Gastroesophageal sphincter (tissue), 4 donors: ENCODE data around the gene RAB5B. TPM values are rescaled to one million over a fixed set of nuclear protein-coding genes. Genes with fewer than 3 reads are reported as not detected.
"Not testable (repeated sequence)": the region's sequence is repeated elsewhere in the genome, so short reads cannot be mapped to it uniquely, and the experiment has no call there.

Experiments
- ATAC-seq: fragments of 150-250 bp; one replicate; pipeline ENCODE4 v1.9.1; 2016; ENCODE audit warnings: mild to moderate bottlenecking, moderate library complexity
- H3K27ac ChIP-seq, 4 donors: fragments of 200-600 bp; sonication (generic) in 3 of 4; 1 replicate in 3 of 4; 2 replicates in 1 of 4; pipeline ENCODE4 v1.5.1; 2016 to 2019
- H3K27me3 ChIP-seq: fragments of 200-600 bp; sonication (generic); one replicate; pipeline ENCODE4 v1.5.1; 2019
- H3K36me3 ChIP-seq, 2 donors: fragments of 200-600 bp; sonication (generic); one replicate each; pipeline ENCODE4 v1.5.1; 2019; ENCODE audit warnings: control low read depth in 1 of 2
- H3K4me1 ChIP-seq, 3 donors: fragments of 200-600 bp; sonication (generic); 1 replicate in 2 of 3; 2 replicates in 1 of 3; pipeline ENCODE4 v1.5.1; 2016 to 2019; ENCODE audit warnings: control low read depth in 2 of 3
- H3K4me3 ChIP-seq, 2 donors: fragments of 200-600 bp; sonication (generic); one replicate each; pipeline ENCODE4 v1.5.1; 2019; ENCODE audit warnings: mild to moderate bottlenecking in 1 of 2, moderate library complexity in 1 of 2
- H3K9me3 ChIP-seq, 3 donors: fragments of 200-600 bp; sonication (generic); one replicate each; pipeline ENCODE4 v1.5.1; 2017 to 2019; ENCODE audit warnings: control low read depth in 2 of 3
- EP300 ChIP-seq: sonication (generic); formaldehyde crosslinking; IDR thresholded peaks from one replicate; pipeline ENCODE4 v1.6.1; 2017; ENCODE audit warnings: antibody characterized with exemption, mild to moderate bottlenecking
- POLR2A ChIP-seq, 2 donors: fragments of 450-650 bp; IDR thresholded peaks; one replicate each; pipeline ENCODE4 v1.6.1; 2017; ENCODE audit warnings: antibody characterized with exemption in 2 of 2, mild to moderate bottlenecking in 2 of 2, moderate library complexity in 1 of 2
- POLR2AphosphoS5 ChIP-seq: sonication (generic); formaldehyde crosslinking; IDR thresholded peaks from one replicate; pipeline ENCODE4 v1.6.1; 2017; ENCODE audit warnings: antibody characterized with exemption
- WGBS, 2 donors: methylation state at CpG; one replicate each; pipeline ENCODE4 v1.1.5; 2018; ENCODE audit warnings: low coverage in 1 of 2; 5-methylcytosine and 5-hydroxymethylcytosine counted together
- total RNA-seq, 4 donors: library from RNA; depleted of rRNA; stranded (reverse); fragments of >200 nt; gene quantifications; one replicate each; pipeline ENCODE4 v1.1.0, GENCODE V29; 2016
- TF ChIP-seq, protein P1 (sequence below), 4 experiments: fragments of 200-600 bp in 2 of 4; fragments of 450-650 bp in 2 of 4; sonication (generic) in 1 of 4; IDR thresholded peaks; one replicate each; pipeline ENCODE4 v1.5.1; 2017 to 2019; ENCODE audit warnings: antibody characterized with exemption in 4 of 4, mild to moderate bottlenecking in 2 of 4, moderate library complexity in 2 of 4

RAB5B gene
- total RNA-seq, 4 donors from 2014 or later, result 113 to 169 (median 142) TPM

- Histone ChIP-seq H3K27ac (peak overlapping the region; percentile 97 to 99 (median 97)), H3K4me3 (peak overlapping the region; percentile 94 to 99), H3K36me3 (peaks cover 0 to 23% of the 10 kb centered on the region in 2 donors), H3K9me3 (no peaks in the 10 kb centered on the region), H3K4me1 (peaks cover 3 to 71% (median 18%) of the 10 kb centered on the region in 3 donors), H3K27me3 (no peaks in the 10 kb centered on the region)
- TF ChIP-seq EP300, result no peak
- no peak for TF ChIP-seq POLR2A (IDR thresholded peaks at IDR 0.05)
- no peak for TF ChIP-seq POLR2AphosphoS5
- TF ChIP-seq, protein P1, sequence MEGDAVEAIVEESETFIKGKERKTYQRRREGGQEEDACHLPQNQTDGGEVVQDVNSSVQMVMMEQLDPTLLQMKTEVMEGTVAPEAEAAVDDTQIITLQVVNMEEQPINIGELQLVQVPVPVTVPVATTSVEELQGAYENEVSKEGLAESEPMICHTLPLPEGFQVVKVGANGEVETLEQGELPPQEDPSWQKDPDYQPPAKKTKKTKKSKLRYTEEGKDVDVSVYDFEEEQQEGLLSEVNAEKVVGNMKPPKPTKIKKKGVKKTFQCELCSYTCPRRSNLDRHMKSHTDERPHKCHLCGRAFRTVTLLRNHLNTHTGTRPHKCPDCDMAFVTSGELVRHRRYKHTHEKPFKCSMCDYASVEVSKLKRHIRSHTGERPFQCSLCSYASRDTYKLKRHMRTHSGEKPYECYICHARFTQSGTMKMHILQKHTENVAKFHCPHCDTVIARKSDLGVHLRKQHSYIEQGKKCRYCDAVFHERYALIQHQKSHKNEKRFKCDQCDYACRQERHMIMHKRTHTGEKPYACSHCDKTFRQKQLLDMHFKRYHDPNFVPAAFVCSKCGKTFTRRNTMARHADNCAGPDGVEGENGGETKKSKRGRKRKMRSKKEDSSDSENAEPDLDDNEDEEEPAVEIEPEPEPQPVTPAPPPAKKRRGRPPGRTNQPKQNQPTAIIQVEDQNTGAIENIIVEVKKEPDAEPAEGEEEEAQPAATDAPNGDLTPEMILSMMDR (IDR thresholded peaks at IDR 0.05), result no peak
- ATAC-seq, result no peak
- WGBS, 2 donors, result 0% methylated on average over 4 to 6 of the region's 15 CpGs
Measured at GRCh38 chr12:55974308-55974730, 441 bp downstream of the RAB5B start.

- no peak overlapping the region for H3K27ac ChIP-seq
- H3K4me1 ChIP-seq, result peaks cover 0 to 54% (median 18%) of the 10 kb centered on the region in 3 donors
- peaks cover 0 to 25% of the 10 kb centered on the region in 2 donors for H3K36me3 ChIP-seq
- H3K9me3 ChIP-seq, result no peaks in the 10 kb centered on the region
- no peak overlapping the region for H3K4me3 ChIP-seq
- 95 to 98% methylated on average over 4 to 7 of the region's 7 CpGs for WGBS, 2 donors
- no peaks in the 10 kb centered on the region for H3K27me3 ChIP-seq
- TF ChIP-seq POLR2AphosphoS5 (no peak), EP300 (no peak), POLR2A (IDR thresholded peaks at IDR 0.05) (no peak)
- TF ChIP-seq, protein P1 (IDR thresholded peaks at IDR 0.05), result no peak
- ATAC-seq, result no peak
Measured at GRCh38 chr12:55978393-55978792, 4.5 kb downstream of the RAB5B start.

- peaks cover 0 to 54% (median 18%) of the 10 kb centered on the region in 3 donors for H3K4me1 ChIP-seq
- ATAC-seq, result no peak
- no peak overlapping the region for H3K27ac ChIP-seq
- 89 to 97% methylated on average over 3 of the region's 3 CpGs for WGBS, 2 donors
- H3K27me3 ChIP-seq, result no peaks in the 10 kb centered on the region
- H3K36me3 ChIP-seq, result peaks cover 0 to 31% of the 10 kb centered on the region in 2 donors
- no peak overlapping the region for H3K4me3 ChIP-seq
- H3K9me3 ChIP-seq, result no peaks in the 10 kb centered on the region
- no peak for TF ChIP-seq POLR2AphosphoS5
- no peak for TF ChIP-seq POLR2A (IDR thresholded peaks at IDR 0.05)
- TF ChIP-seq, protein P1 (IDR thresholded peaks at IDR 0.05), result no peak
- no peak for TF ChIP-seq EP300
Measured at GRCh38 chr12:55979069-55979468, 5.2 kb downstream of the RAB5B start.

GRCh38 chr12:55981882-55982281, 8.0 kb downstream of the RAB5B start:
- H3K4me1 ChIP-seq, result peaks cover 0 to 29% (median 1%) of the 10 kb centered on the region in 3 donors
- peaks cover 0 to 56% of the 10 kb centered on the region in 2 donors for H3K36me3 ChIP-seq
- H3K27ac ChIP-seq, ATAC-seq, H3K27me3 ChIP-seq, H3K9me3 ChIP-seq, H3K4me3 ChIP-seq: not testable (repeated sequence)
- WGBS, 2 donors, result 62 to 70% methylated on average over 2 to 5 of the region's 5 CpGs

- Histone ChIP-seq H3K27me3 (no peaks in the 10 kb centered on the region), H3K27ac (no peak overlapping the region), H3K4me1 (peaks cover 0 to 23% (median 0%) of the 10 kb centered on the region in 3 donors), H3K4me3 (no peak overlapping the region), H3K9me3 (no peaks in the 10 kb centered on the region), H3K36me3 (peaks cover 0 to 58% of the 10 kb centered on the region in 2 donors)
- TF ChIP-seq, protein P1 (IDR thresholded peaks at IDR 0.05), result no peak
- TF ChIP-seq EP300 (no peak), POLR2AphosphoS5 (no peak), POLR2A (IDR thresholded peaks at IDR 0.05) (no peak)
- 63 to 72% methylated on average over 3 of the region's 3 CpGs for WGBS, 2 donors
- ATAC-seq, result no peak
Measured at GRCh38 chr12:55982319-55982936, 8.6 kb downstream of the RAB5B start.
